Lung (tissue), 12 donors: ENCODE measurements around the gene MT1H. TPM values are rescaled to one million over a fixed set of nuclear protein-coding genes. Genes with fewer than 3 reads are reported as not detected.

Experiments used
- ATAC-seq: fragments of 200-7000 bp; cut with Tn5 transposase; one replicate; pipeline ENCODE4 v1.9.1; 2020; ENCODE audit warnings: moderate number of reproducible peaks; ENCODE audit not compliant: insufficient read depth, low FRiP score
- DNase-seq, 3 donors: peaks; one replicate each; pipeline ENCODE4 v3.0.0-alpha.2; 2013 to 2017
- H3K27ac ChIP-seq, 2 donors: one replicate each; pipeline ENCODE4 v1.5.1; 2013; ENCODE audit warnings: mild to moderate bottlenecking in 2 of 2, moderate library complexity in 2 of 2, control low read depth in 1 of 2, inconsistent platforms in 1 of 2, low read depth in 1 of 2, low read length in 1 of 2
- H3K27me3 ChIP-seq, 3 donors: one replicate each; pipeline ENCODE4 v1.5.1; 2013; ENCODE audit warnings: low read length in 2 of 3; ENCODE audit not compliant: control insufficient read depth in 3 of 3, insufficient read depth in 3 of 3
- H3K36me3 ChIP-seq, 4 donors: one replicate each; pipeline ENCODE4 v1.5.1; 2013; ENCODE audit warnings: low read length in 4 of 4, mild to moderate bottlenecking in 1 of 4, moderate library complexity in 1 of 4; ENCODE audit not compliant: control insufficient read depth in 4 of 4, insufficient read depth in 4 of 4
- H3K4me1 ChIP-seq, 5 donors: one replicate each; pipeline ENCODE4 v1.5.1; 2013; ENCODE audit warnings: low read length in 5 of 5, mild to moderate bottlenecking in 2 of 5, moderate library complexity in 1 of 5; ENCODE audit not compliant: control insufficient read depth in 5 of 5, insufficient read depth in 5 of 5
- H3K4me3 ChIP-seq: one replicate; pipeline ENCODE4 v1.5.1; 2013; ENCODE audit warnings: mild to moderate bottlenecking, control low read depth, moderate library complexity
- H3K9ac ChIP-seq, 2 donors: one replicate each; pipeline ENCODE4 v1.5.1; 2013; ENCODE audit warnings: low read length in 2 of 2, control low read depth in 1 of 2; ENCODE audit not compliant: insufficient read depth in 1 of 2
- H3K9me3 ChIP-seq, 4 donors: one replicate each; pipeline ENCODE4 v1.5.1; 2013; ENCODE audit warnings: low read length in 3 of 4, mild to moderate bottlenecking in 1 of 4, moderate library complexity in 1 of 4; ENCODE audit not compliant: control insufficient read depth in 4 of 4, insufficient read depth in 3 of 4
- CTCF ChIP-seq: IDR thresholded peaks from 2 replicates; pipeline ENCODE4 v1.5.1; 2012; ENCODE audit warnings: mild to moderate bottlenecking; ENCODE audit errors: control extremely low read depth, extremely low read depth
- WGBS, 2 donors: extraction: QIAGEN DNeasy Blood & Tissue Kit; methylation state at CpG; one replicate each; pipeline ENCODE4 v1.1.7; 2013; 5-methylcytosine and 5-hydroxymethylcytosine counted together
- polyA plus RNA-seq, 2 donors: library from polyadenylated mRNA; stranded (reverse); fragments of 200-250 nt; gene quantifications; one replicate each; pipeline ENCODE4 v1.2.1, GENCODE V29; 2013
- total RNA-seq, 2 donors: library from RNA; depleted of rRNA in 1 of 2; stranded (reverse); fragments of >200 nt in 1 of 2; gene quantifications; one replicate each; pipeline ENCODE4 v1.2.1, GENCODE V29; 2014 to 2021
- donor health status: control.
- donor health status: control.
- donor health status: Bipolar disorder and iron deficiency.
- donor health status: healthy.
- donor health status: DM: yes; HTN: yes; CAD: no.

The MT1H gene
- total and polyA plus RNA-seq, 4 donors: 1.9 to 10.3 (median 4.4) TPM; not detected in 1

- H3K36me3 ChIP-seq: no peaks in the 10 kb centered on the region
- no peak overlapping the region for H3K9ac ChIP-seq
- peaks cover 0 to 89% (median 85%) of the 10 kb centered on the region in 3 donors for H3K27me3 ChIP-seq
- no peak for TF ChIP-seq CTCF
- no peak overlapping the region for H3K4me3 ChIP-seq
- peaks cover 0 to 17% (median 5%) of the 10 kb centered on the region in 5 donors for H3K4me1 ChIP-seq
- 12 to 23% methylated on average over 40 of the region's 40 CpGs for WGBS, 2 donors
- DNase-seq (no peak), ATAC-seq (no peak)
- H3K27ac ChIP-seq: no peak overlapping the region
- peaks cover 0 to 8% (median 0%) of the 10 kb centered on the region in 4 donors for H3K9me3 ChIP-seq
These were observed 34.1 kb upstream of the MT1H start for GRCh38 chr16:56635441-56635967.

- DNase-seq (no peak), ATAC-seq (no peak)
- Histone ChIP-seq H3K27me3 (peaks cover 0 to 91% (median 88%) of the 10 kb centered on the region in 3 donors), H3K9ac (no peak overlapping the region), H3K4me3 (no peak overlapping the region), H3K4me1 (peaks cover 0 to 17% (median 5%) of the 10 kb centered on the region in 5 donors), H3K9me3 (peaks cover 0 to 8% (median 0%) of the 10 kb centered on the region in 4 donors), H3K36me3 (no peaks in the 10 kb centered on the region), H3K27ac (no peak overlapping the region)
- WGBS, 2 donors: 43 to 53% methylated on average over 9 of the region's 9 CpGs
- TF ChIP-seq CTCF: no peak
These were observed 32.8 kb upstream of the MT1H start for GRCh38 chr16:56636616-56637413.

GRCh38 chr16:56637814-56638750, 31.5 kb upstream of the MT1H start, which contains the start of gene MT1A:
MT1A (plus strand) TSS chr16:56638666; CDS start chr16:56638739, 73 bp downstream.
- peak; percentile 84 for ATAC-seq
- peak within 1 kb of the TSS in 1 of 2 donors; percentile 57 for H3K27ac ChIP-seq
- H3K9ac ChIP-seq: no peak within 1 kb of the TSS
- TF ChIP-seq CTCF: no peak
- DNase-seq: peak; percentile 50 to 69 (median 51)
- peaks cover 0 to 94% (median 92%) of the 10 kb centered on the region in 3 donors for H3K27me3 ChIP-seq
- H3K9me3 ChIP-seq: peaks cover 0 to 8% (median 0%) of the 10 kb centered on the region in 4 donors
- 8 to 10% methylated on average over 63 to 68 of the region's 68 CpGs for WGBS, 2 donors
- no peaks in the 10 kb centered on the region for H3K36me3 ChIP-seq
- H3K4me1 ChIP-seq: peaks cover 0 to 13% (median 5%) of the 10 kb centered on the region in 5 donors
- peak within 1 kb of the TSS; percentile 15 for H3K4me3 ChIP-seq
